ENCODE results near the gene DZANK1.

The DZANK1 gene

GRCh38 chr20:18488301-18488700 lies 21.5 kb upstream of the DZANK1 start:
- TF ChIP-seq YY1 (IDR thresholded peaks at IDR 0.05; ENCODE audit: low read depth) (no peak), FOXM1 (IDR thresholded peaks at IDR 0.05; ENCODE audit: borderline replicate concordance, low read depth) (no peak), REST (IDR thresholded peaks at IDR 0.05; ENCODE audit: low read depth) (no peak), ZBTB7A (IDR thresholded peaks at IDR 0.05; ENCODE audit: low read depth) (no peak), CREB1 (IDR thresholded peaks at IDR 0.05; ENCODE audit: low read depth) (no peak), MAX (IDR thresholded peaks at IDR 0.05) (no peak)

GRCh38 chr20:18481596-18481995 lies 14.8 kb upstream of the DZANK1 start:
- TF ChIP-seq TCF12 (IDR thresholded peaks at IDR 0.05; ENCODE audit: low read depth), result no peak
- no peak for TF ChIP-seq EGR1 (IDR thresholded peaks at IDR 0.05)
- TF ChIP-seq RAD21 (IDR thresholded peaks at IDR 0.05; ENCODE audit: low read depth), result no peak
- no peak for TF ChIP-seq CEBPB (IDR thresholded peaks at IDR 0.05)
- TF ChIP-seq EP300 (IDR thresholded peaks at IDR 0.05; ENCODE audit: borderline replicate concordance), result no peak
- no peak for TF ChIP-seq REST (IDR thresholded peaks at IDR 0.05; ENCODE audit: low read depth)
- no peak for TF ChIP-seq NFIC (IDR thresholded peaks at IDR 0.05)
- TF ChIP-seq TEAD4 (IDR thresholded peaks at IDR 0.05), result no peak
- no peak for TF ChIP-seq FOXM1 (IDR thresholded peaks at IDR 0.05; ENCODE audit: borderline replicate concordance, low read depth)
- no peak for TF ChIP-seq USF1 (IDR thresholded peaks at IDR 0.05)
- TF ChIP-seq TAF1 (IDR thresholded peaks at IDR 0.05; ENCODE audit: low read depth), result no peak

- no peak for TF ChIP-seq NFIC (IDR thresholded peaks at IDR 0.05)
- no peak for TF ChIP-seq CREB1 (IDR thresholded peaks at IDR 0.05; ENCODE audit: low read depth)
- TF ChIP-seq REST (IDR thresholded peaks at IDR 0.05; ENCODE audit: low read depth), result no peak
Measured at GRCh38 chr20:18477821-18478220, 11.0 kb upstream of the DZANK1 start.

- no peak for TF ChIP-seq REST (IDR thresholded peaks at IDR 0.05; ENCODE audit: low read depth)
- no peak for TF ChIP-seq RAD21 (IDR thresholded peaks at IDR 0.05; ENCODE audit: low read depth)
- TF ChIP-seq NFIC (IDR thresholded peaks at IDR 0.05), result no peak
- no peak for TF ChIP-seq ZBTB7A (IDR thresholded peaks at IDR 0.05; ENCODE audit: low read depth)
- no peak for TF ChIP-seq YY1 (IDR thresholded peaks at IDR 0.05; ENCODE audit: low read depth)
- no peak for TF ChIP-seq TEAD4 (IDR thresholded peaks at IDR 0.05)
- no peak for TF ChIP-seq EP300 (IDR thresholded peaks at IDR 0.05; ENCODE audit: borderline replicate concordance)
- TF ChIP-seq CEBPB (IDR thresholded peaks at IDR 0.05), result no peak
- TF ChIP-seq FOXM1 (IDR thresholded peaks at IDR 0.05; ENCODE audit: borderline replicate concordance, low read depth), result no peak
- no peak for TF ChIP-seq EGR1 (IDR thresholded peaks at IDR 0.05)
- no peak for TF ChIP-seq TAF1 (IDR thresholded peaks at IDR 0.05; ENCODE audit: low read depth)
- TF ChIP-seq USF1 (IDR thresholded peaks at IDR 0.05), result no peak
- TF ChIP-seq CREB1 (IDR thresholded peaks at IDR 0.05; ENCODE audit: low read depth), result no peak
- no peak for TF ChIP-seq MAX (IDR thresholded peaks at IDR 0.05)
Measured at GRCh38 chr20:18477218-18477617, 10.4 kb upstream of the DZANK1 start.
